ENCODE results near the gene SLC7A4.

Gene SLC7A4

GRCh38 chr22:21025266-21025665 lies 7.1 kb downstream of the SLC7A4 start:
- Histone ChIP-seq H3K9ac (ENCODE audit: low read length) (no peak overlapping the region), H3K9me3 (ENCODE audit: insufficient read depth, low read length) (no peaks in the 10 kb centered on the region), H3K36me3 (replicated peaks; ENCODE audit: low read depth, low read length) (no peaks in the 10 kb centered on the region), H3K79me2 (ENCODE audit: low read length) (no peaks in the 10 kb centered on the region), H3K27me3 (ENCODE audit: low read depth, low read length) (no peaks in the 10 kb centered on the region), H4K20me1 (ENCODE audit: insufficient read depth, low read length) (no peaks in the 10 kb centered on the region), H3K4me3 (ENCODE audit: low read length) (no peak overlapping the region), H3K4me2 (ENCODE audit: low read length) (no peak overlapping the region), H3K27ac (ENCODE audit: low read length) (no peak overlapping the region), H3K4me1 (ENCODE audit: low read length) (no peaks in the 10 kb centered on the region), H2AFZ (ENCODE audit: low read depth, low read length) (no peak overlapping the region)
- TF ChIP-seq, protein P1, sequence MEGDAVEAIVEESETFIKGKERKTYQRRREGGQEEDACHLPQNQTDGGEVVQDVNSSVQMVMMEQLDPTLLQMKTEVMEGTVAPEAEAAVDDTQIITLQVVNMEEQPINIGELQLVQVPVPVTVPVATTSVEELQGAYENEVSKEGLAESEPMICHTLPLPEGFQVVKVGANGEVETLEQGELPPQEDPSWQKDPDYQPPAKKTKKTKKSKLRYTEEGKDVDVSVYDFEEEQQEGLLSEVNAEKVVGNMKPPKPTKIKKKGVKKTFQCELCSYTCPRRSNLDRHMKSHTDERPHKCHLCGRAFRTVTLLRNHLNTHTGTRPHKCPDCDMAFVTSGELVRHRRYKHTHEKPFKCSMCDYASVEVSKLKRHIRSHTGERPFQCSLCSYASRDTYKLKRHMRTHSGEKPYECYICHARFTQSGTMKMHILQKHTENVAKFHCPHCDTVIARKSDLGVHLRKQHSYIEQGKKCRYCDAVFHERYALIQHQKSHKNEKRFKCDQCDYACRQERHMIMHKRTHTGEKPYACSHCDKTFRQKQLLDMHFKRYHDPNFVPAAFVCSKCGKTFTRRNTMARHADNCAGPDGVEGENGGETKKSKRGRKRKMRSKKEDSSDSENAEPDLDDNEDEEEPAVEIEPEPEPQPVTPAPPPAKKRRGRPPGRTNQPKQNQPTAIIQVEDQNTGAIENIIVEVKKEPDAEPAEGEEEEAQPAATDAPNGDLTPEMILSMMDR (IDR thresholded peaks at IDR 0.05; ENCODE audit: low read depth, low read length), result no peak
- no peak for TF ChIP-seq EZH2phosphoT487 (IDR thresholded peaks at IDR 0.05; ENCODE audit: low read depth)

DNA sequence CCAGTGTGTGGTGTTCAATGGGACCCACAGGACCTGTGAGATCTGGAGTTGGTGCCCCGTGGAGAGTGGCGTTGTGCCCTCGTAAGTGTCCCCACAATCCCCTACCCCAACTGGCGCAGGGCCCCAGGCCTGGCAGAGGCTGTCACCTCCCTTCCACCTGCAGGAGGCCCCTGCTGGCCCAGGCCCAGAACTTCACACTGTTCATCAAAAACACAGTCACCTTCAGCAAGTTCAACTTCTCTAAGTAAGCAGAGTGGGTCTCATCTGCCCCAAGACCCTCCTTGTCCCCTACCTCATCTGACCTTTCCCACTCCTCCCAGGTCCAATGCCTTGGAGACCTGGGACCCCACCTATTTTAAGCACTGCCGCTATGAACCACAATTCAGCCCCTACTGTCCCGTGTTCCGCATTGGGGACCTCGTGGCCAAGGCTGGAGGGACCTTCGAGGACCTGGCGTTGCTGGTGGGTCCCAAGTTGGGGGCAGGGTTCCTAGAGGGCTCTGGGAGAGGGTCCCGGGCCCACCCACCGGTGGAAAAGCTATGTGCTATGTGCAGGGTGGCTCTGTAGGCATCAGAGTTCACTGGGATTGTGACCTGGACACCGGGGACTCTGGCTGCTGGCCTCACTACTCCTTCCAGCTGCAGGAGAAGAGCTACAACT lies 9.3 kb downstream of the SLC7A4 start:
- Histone ChIP-seq H3K79me2 (ENCODE audit: low read length) (no peaks in the 10 kb centered on the region), H3K4me3 (ENCODE audit: low read length) (no peak overlapping the region), H3K36me3 (replicated peaks; ENCODE audit: low read depth, low read length) (no peaks in the 10 kb centered on the region), H4K20me1 (ENCODE audit: insufficient read depth, low read length) (no peaks in the 10 kb centered on the region), H3K9ac (ENCODE audit: low read length) (no peak overlapping the region), H3K4me1 (ENCODE audit: low read length) (no peaks in the 10 kb centered on the region), H2AFZ (ENCODE audit: low read depth, low read length) (no peak overlapping the region), H3K27me3 (ENCODE audit: low read depth, low read length) (no peaks in the 10 kb centered on the region), H3K4me2 (ENCODE audit: low read length) (no peak overlapping the region), H3K27ac (ENCODE audit: low read length) (no peak overlapping the region), H3K9me3 (ENCODE audit: insufficient read depth, low read length) (no peaks in the 10 kb centered on the region)
- no peak for TF ChIP-seq EZH2phosphoT487 (IDR thresholded peaks at IDR 0.05; ENCODE audit: low read depth)
- TF ChIP-seq, protein P1 (IDR thresholded peaks at IDR 0.05; ENCODE audit: low read depth, low read length), result no peak

DNA sequence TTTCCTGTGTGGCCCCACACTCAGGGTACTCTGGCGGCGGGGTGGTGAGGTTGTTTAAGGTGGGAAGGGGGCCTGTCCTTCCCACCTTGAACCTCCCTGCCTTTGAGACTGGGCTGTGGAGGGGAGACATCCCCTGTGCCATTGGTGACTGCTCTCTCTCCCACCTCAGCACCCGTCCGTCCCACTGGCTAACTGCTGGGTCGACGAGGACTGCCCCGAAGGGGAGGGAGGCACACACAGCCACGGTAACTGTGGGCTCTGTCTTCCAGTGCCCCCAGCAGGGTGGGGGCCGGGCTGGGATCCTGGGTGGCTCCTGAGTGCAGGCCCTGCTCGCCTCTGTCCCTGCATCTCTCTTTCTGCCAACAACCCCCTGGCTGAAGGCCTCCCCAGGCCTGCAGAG lies 9.9 kb downstream of the SLC7A4 start:
- Histone ChIP-seq H3K27ac (ENCODE audit: low read length) (no peak overlapping the region), H2AFZ (ENCODE audit: low read depth, low read length) (no peak overlapping the region), H4K20me1 (ENCODE audit: insufficient read depth, low read length) (no peaks in the 10 kb centered on the region), H3K4me2 (ENCODE audit: low read length) (no peak overlapping the region), H3K4me1 (ENCODE audit: low read length) (no peaks in the 10 kb centered on the region), H3K4me3 (ENCODE audit: low read length) (no peak overlapping the region), H3K9ac (ENCODE audit: low read length) (no peak overlapping the region), H3K27me3 (ENCODE audit: low read depth, low read length) (no peaks in the 10 kb centered on the region), H3K79me2 (ENCODE audit: low read length) (no peaks in the 10 kb centered on the region), H3K9me3 (ENCODE audit: insufficient read depth, low read length) (no peaks in the 10 kb centered on the region), H3K36me3 (replicated peaks; ENCODE audit: low read depth, low read length) (no peaks in the 10 kb centered on the region)
- TF ChIP-seq EZH2phosphoT487 (IDR thresholded peaks at IDR 0.05; ENCODE audit: low read depth), result no peak
- TF ChIP-seq, protein P1 (IDR thresholded peaks at IDR 0.05; ENCODE audit: low read depth, low read length), result no peak

DNA sequence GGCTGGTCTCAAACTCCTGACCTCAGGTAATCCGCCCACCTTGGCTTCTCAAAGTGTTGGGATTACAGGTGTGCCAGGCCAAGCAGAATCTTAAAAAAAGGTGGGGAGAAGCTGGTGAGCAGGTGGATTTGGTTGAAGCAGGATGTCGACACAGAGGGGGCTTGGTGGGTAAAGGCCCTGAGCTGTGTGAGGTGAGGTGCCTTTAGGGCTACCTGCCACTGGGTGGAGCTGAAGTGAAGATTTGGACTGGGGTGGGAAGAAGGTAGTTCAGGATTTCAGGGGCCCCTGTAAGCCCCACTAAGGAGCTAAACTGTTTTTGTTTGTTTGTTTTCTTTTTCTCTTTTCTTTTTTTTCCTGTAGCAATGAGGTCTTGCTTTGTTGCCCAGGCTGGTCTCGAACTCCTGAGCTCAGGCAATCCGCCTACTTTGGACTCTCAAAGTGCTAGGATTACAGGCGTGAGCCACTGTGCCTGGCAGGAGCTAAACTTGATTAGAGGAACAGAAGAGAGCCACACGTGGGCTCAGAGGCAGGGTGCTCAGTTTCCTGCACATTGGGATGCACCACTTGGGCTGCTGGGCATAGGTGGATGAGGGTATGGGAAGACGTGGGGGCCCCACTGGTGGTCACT lies 11.4 kb downstream of the SLC7A4 start:
- H3K9ac ChIP-seq (ENCODE audit: low read length), result no peak overlapping the region
- no peak overlapping the region for H3K4me3 ChIP-seq (ENCODE audit: low read length)
- H3K9me3 ChIP-seq (ENCODE audit: insufficient read depth, low read length), result no peaks in the 10 kb centered on the region
- no peaks in the 10 kb centered on the region for H3K27me3 ChIP-seq (ENCODE audit: low read depth, low read length)
- H3K4me1 ChIP-seq (ENCODE audit: low read length), result no peaks in the 10 kb centered on the region
- TF ChIP-seq EZH2phosphoT487 (IDR thresholded peaks at IDR 0.05; ENCODE audit: low read depth), result no peak
- TF ChIP-seq, protein P1 (IDR thresholded peaks at IDR 0.05; ENCODE audit: low read depth, low read length), result peak; percentile 66
- no peak overlapping the region for H3K27ac ChIP-seq (ENCODE audit: low read length)
- no peaks in the 10 kb centered on the region for H3K79me2 ChIP-seq (ENCODE audit: low read length)
- no peak overlapping the region for H2AFZ ChIP-seq (ENCODE audit: low read depth, low read length)
- no peaks in the 10 kb centered on the region for H4K20me1 ChIP-seq (ENCODE audit: insufficient read depth, low read length)
- H3K4me2 ChIP-seq (ENCODE audit: low read length), result no peak overlapping the region
- no peaks in the 10 kb centered on the region for H3K36me3 ChIP-seq (replicated peaks; ENCODE audit: low read depth, low read length)
